ENCODE measurements around the gene NEAT1. TPM values are rescaled to one million over a fixed set of nuclear protein-coding genes. Genes with fewer than 3 reads are reported as not detected.

The NEAT1 gene
- total RNA-seq, 1 donor from 2014 or later, result 78.8 TPM

DNA sequence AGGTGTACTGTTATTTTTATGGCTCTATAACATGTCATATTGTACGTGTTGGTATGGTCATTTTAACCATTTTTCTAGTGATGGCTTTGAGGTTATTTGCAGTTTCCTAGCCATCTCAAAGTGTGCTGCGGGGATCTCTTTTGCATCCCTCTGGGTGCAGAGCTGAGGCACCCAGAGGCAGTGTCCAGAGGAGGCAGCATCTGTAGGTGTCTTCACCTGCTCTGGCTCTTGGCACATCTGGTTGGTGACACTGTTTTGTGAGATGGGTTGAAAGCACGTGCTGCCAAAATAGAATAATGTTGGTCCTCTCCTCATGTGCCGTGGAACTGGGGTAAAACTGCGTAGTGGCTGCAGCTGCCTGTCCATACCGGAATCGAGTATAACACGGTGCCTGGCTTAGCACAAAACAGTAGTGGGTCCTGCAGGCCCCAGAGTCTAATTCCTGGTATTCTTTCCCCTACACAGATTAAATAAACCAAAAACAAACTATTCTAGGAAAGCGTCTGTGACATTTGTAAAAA, 12.9 kb downstream of the NEAT1 start:
- TF ChIP-seq, protein P1, sequence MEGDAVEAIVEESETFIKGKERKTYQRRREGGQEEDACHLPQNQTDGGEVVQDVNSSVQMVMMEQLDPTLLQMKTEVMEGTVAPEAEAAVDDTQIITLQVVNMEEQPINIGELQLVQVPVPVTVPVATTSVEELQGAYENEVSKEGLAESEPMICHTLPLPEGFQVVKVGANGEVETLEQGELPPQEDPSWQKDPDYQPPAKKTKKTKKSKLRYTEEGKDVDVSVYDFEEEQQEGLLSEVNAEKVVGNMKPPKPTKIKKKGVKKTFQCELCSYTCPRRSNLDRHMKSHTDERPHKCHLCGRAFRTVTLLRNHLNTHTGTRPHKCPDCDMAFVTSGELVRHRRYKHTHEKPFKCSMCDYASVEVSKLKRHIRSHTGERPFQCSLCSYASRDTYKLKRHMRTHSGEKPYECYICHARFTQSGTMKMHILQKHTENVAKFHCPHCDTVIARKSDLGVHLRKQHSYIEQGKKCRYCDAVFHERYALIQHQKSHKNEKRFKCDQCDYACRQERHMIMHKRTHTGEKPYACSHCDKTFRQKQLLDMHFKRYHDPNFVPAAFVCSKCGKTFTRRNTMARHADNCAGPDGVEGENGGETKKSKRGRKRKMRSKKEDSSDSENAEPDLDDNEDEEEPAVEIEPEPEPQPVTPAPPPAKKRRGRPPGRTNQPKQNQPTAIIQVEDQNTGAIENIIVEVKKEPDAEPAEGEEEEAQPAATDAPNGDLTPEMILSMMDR (IDR thresholded peaks at IDR 0.05; ENCODE audit: unreplicated experiment), result no peak
- no peak overlapping the region for H3K4me3 Mint-ChIP-seq (ENCODE audit: low read depth)
- no peak overlapping the region for H3K27ac Mint-ChIP-seq
- DNase-seq (ENCODE audit: low spot score, unreplicated experiment), result no peak
- no peaks in the 10 kb centered on the region for H3K9me3 Mint-ChIP-seq (ENCODE audit: low read depth)
- H3K27me3 Mint-ChIP-seq, result no peaks in the 10 kb centered on the region
- peaks cover 6% of the 10 kb centered on the region for H3K36me3 Mint-ChIP-seq (ENCODE audit: insufficient read depth)
- H3K4me1 Mint-ChIP-seq (ENCODE audit: low read depth), result peaks cover 3% of the 10 kb centered on the region

DNA sequence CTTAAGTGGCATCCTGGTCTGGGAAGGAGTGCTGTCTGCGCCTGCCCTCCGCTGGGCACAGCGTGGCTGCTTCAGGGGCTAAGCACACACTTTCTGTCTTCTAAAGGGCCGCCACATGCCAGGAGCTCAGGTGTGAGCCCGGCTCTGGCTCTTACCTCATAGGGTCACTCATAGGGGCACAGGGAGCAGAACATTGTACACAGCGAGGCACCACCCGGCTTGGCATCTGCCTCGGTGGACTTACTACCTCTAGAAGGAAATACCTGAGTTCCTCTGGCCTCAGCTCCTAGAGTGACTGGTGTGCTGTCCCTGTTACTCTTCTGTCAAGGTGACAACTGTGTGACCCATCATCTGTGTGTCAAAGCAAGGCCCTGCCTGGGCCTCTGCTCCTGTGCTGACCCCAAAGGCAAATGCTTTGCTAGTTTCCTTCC, 13.4 kb downstream of the NEAT1 start:
- TF ChIP-seq, protein P1 (IDR thresholded peaks at IDR 0.05; ENCODE audit: unreplicated experiment), result no peak
- Mint-ChIP-seq H3K9me3 (ENCODE audit: low read depth) (no peaks in the 10 kb centered on the region), H3K4me1 (ENCODE audit: low read depth) (peaks cover 4% of the 10 kb centered on the region), H3K27ac (no peak overlapping the region), H3K27me3 (no peaks in the 10 kb centered on the region), H3K36me3 (ENCODE audit: insufficient read depth) (peaks cover 6% of the 10 kb centered on the region), H3K4me3 (ENCODE audit: low read depth) (no peak overlapping the region)
- no peak for DNase-seq (ENCODE audit: low spot score, unreplicated experiment)

DNA sequence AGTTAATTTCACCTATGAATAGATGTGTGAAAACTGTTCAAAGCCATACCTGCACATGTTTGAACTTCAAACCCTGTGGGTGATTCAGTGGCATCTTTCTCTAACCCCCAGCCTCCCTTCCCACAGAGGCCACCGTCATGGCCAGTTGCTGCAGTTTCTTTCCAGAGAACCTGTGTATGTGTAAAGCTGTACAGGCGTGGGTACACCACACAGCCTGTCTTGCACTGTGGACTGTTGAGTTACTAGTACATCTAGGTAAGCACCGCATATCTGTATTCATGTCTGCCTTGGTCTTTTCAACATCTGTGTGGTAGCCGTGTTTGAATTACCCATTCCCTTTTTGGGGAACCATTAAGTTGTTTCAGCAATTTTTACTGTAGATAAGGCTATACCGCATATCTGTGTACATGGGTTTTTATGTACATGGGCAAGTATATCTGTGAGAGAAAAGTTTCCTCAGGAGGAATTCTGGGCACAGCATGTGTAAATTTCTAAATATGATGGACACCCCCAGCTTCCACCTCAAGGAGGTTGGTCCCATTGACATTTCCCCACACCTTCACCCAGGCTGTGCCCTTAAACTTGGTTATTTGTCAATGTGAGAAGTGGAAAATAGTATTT, 13.9 kb downstream of the NEAT1 start:
- H3K4me3 Mint-ChIP-seq (ENCODE audit: low read depth), result no peak overlapping the region
- peaks cover 6% of the 10 kb centered on the region for H3K36me3 Mint-ChIP-seq (ENCODE audit: insufficient read depth)
- H3K4me1 Mint-ChIP-seq (ENCODE audit: low read depth), result peaks cover 6% of the 10 kb centered on the region
- no peak overlapping the region for H3K27ac Mint-ChIP-seq
- DNase-seq (ENCODE audit: low spot score, unreplicated experiment), result no peak
- no peaks in the 10 kb centered on the region for H3K9me3 Mint-ChIP-seq (ENCODE audit: low read depth)
- H3K27me3 Mint-ChIP-seq, result no peaks in the 10 kb centered on the region
- TF ChIP-seq, protein P1 (IDR thresholded peaks at IDR 0.05; ENCODE audit: unreplicated experiment), result no peak

DNA sequence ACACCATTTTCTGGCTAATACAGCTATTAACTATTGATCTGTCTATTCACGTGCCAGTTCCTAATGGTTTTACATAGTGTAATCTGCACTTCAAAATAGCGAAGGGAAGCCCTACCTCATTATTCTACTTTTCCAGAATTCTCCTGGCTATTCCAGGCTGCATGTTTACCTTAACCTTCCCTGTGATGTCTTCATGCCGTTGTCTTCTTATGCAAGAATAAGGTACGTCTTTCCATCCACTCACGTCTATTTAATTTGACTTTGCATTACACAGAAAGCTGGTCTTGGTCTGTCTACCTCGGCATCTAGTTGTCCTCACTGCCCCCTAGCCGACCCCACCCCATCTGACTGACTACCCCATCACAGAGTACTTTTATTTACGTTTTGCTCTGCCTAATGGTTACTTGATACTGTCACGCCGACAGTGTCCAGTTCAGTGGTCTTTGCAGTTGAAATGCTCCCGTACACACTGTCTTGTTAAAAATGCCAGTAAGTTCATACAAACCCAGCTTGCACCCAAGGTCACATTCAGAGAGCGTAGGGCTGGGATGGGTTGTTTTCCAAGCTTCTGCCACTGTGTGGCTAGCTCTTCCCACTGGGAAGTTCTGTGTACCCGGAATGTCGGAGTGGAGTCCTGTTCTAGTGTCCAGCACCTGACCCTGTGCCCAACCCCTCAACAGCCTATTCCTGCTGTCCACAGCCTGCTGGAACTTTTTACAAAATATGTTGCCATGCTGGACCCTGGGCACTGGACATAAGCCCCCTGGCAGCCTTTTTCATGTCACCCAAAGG, 15.0 kb downstream of the NEAT1 start:
- Mint-ChIP-seq H3K27me3 (no peaks in the 10 kb centered on the region), H3K9me3 (ENCODE audit: low read depth) (no peaks in the 10 kb centered on the region), H3K27ac (no peak overlapping the region), H3K36me3 (ENCODE audit: insufficient read depth) (peaks cover 6% of the 10 kb centered on the region), H3K4me1 (ENCODE audit: low read depth) (peaks cover 17% of the 10 kb centered on the region), H3K4me3 (ENCODE audit: low read depth) (no peak overlapping the region)
- TF ChIP-seq, protein P1 (IDR thresholded peaks at IDR 0.05; ENCODE audit: unreplicated experiment), result no peak
- no peak for DNase-seq (ENCODE audit: low spot score, unreplicated experiment)

DNA sequence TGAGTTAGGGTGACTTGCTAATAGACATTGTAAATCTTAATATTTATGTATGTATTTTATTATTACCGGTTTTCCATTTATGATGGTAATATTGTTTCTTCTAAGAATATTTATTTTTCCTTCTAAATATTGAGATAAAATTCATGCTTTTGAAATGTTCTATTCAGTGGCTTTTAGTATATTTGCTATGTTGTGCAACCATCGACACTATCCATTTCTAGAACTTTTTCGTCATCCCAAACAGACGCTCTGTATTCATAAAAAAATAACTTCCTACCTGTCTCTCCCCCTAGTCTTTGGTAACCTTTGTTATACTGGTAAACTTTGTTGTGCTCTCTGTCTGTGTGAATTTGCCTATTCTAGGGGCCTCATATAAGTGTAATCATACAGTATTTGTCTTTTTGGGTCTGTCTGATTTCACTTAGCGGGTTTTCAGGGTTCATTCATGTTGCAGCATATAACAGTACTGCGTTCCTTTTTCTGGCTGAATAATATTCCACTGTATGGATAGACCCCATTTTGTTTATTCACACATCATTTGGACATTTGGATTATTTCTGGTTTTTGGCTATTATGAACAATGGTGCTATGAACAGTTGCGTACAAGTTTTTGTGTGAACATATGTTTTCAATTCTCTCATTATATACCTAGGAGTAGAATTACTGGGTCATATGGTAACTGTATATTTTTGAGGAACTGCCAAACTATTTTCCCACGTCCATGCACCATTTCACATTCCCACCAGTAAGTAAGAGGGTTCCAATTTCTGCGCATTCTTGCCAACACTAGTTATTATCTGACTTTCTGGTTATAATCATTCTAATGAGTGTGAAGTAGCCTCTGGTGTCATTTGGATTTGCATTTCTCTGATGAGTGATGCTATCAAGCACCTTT, 15.9 kb downstream of the NEAT1 start:
- Mint-ChIP-seq H3K4me3 (ENCODE audit: low read depth) (no peak overlapping the region), H3K36me3 (ENCODE audit: insufficient read depth) (peaks cover 6% of the 10 kb centered on the region)

More for the DNA sequence above, 15.9 kb downstream of the NEAT1 start:
- Mint-ChIP-seq H3K9me3 (ENCODE audit: low read depth) (no peaks in the 10 kb centered on the region), H3K4me1 (ENCODE audit: low read depth) (peaks cover 22% of the 10 kb centered on the region), H3K27me3 (no peaks in the 10 kb centered on the region), H3K27ac (no peak overlapping the region)
- DNase-seq (ENCODE audit: low spot score, unreplicated experiment), result no peak
- TF ChIP-seq, protein P1 (IDR thresholded peaks at IDR 0.05; ENCODE audit: unreplicated experiment), result no peak
